ENCODE data around the gene AP5M1.

AP5M1 gene

DNA sequence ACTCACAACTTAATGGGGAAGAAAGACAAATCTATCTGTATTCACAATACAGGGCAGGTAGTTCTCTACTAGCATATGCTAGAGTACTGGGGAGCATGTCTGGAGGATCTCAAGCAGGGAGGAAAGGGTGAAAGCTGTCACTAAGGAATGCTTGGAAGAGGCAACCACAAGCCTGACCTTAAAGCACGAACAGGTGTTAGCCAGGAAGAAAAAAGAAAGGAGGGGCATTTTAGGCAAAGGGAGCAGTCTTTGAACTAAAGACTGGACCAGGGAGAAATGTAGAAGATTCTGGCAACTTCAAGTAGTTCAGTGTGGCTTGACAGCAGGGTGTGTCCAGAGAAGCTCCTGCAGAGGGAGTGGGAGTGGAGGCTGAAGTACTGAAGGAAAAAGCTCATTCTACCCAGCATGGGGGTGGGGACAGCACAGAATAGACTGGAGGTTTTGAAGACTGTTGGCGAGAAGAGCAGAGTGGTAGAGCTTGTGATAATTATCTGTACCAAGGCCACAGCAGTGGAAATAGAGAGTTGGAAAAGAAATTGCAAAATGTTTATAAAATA is 50.9 kb downstream of the AP5M1 start:
- ATAC-seq, result no peak
- TF ChIP-seq, protein P1, sequence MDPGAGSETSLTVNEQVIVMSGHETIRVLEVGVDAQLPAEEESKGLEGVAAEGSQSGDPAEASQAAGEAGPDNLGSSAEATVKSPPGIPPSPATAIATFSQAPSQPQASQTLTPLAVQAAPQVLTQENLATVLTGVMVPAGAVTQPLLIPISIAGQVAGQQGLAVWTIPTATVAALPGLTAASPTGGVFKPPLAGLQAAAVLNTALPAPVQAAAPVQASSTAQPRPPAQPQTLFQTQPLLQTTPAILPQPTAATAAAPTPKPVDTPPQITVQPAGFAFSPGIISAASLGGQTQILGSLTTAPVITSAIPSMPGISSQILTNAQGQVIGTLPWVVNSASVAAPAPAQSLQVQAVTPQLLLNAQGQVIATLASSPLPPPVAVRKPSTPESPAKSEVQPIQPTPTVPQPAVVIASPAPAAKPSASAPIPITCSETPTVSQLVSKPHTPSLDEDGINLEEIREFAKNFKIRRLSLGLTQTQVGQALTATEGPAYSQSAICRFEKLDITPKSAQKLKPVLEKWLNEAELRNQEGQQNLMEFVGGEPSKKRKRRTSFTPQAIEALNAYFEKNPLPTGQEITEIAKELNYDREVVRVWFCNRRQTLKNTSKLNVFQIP (CRISPR knock-in tag; IDR thresholded peaks at IDR 0.05; ENCODE audit: borderline replicate concordance, low read depth), result no peak
- TF ChIP-seq, protein P2, sequence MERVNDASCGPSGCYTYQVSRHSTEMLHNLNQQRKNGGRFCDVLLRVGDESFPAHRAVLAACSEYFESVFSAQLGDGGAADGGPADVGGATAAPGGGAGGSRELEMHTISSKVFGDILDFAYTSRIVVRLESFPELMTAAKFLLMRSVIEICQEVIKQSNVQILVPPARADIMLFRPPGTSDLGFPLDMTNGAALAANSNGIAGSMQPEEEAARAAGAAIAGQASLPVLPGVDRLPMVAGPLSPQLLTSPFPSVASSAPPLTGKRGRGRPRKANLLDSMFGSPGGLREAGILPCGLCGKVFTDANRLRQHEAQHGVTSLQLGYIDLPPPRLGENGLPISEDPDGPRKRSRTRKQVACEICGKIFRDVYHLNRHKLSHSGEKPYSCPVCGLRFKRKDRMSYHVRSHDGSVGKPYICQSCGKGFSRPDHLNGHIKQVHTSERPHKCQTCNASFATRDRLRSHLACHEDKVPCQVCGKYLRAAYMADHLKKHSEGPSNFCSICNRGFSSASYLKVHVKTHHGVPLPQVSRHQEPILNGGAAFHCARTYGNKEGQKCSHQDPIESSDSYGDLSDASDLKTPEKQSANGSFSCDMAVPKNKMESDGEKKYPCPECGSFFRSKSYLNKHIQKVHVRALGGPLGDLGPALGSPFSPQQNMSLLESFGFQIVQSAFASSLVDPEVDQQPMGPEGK (CRISPR knock-in tag; IDR thresholded peaks at IDR 0.05; ENCODE audit: borderline replicate concordance), result no peak
- TF ChIP-seq ARNTL (CRISPR knock-in tag; IDR thresholded peaks at IDR 0.05; ENCODE audit: borderline replicate concordance, low read depth) (no peak), SNAI2 (CRISPR knock-in tag; IDR thresholded peaks at IDR 0.05) (no peak), OSR1 (CRISPR knock-in tag; IDR thresholded peaks at IDR 0.05) (no peak), PPARA (CRISPR knock-in tag; IDR thresholded peaks at IDR 0.05; ENCODE audit: borderline replicate concordance) (no peak), CREB5 (CRISPR knock-in tag; IDR thresholded peaks at IDR 0.05; ENCODE audit: low read depth) (no peak), ISL1 (CRISPR knock-in tag; IDR thresholded peaks at IDR 0.05) (no peak), ZC3H10 (CRISPR knock-in tag; IDR thresholded peaks at IDR 0.05) (no peak)
- TF ChIP-seq, protein P3, sequence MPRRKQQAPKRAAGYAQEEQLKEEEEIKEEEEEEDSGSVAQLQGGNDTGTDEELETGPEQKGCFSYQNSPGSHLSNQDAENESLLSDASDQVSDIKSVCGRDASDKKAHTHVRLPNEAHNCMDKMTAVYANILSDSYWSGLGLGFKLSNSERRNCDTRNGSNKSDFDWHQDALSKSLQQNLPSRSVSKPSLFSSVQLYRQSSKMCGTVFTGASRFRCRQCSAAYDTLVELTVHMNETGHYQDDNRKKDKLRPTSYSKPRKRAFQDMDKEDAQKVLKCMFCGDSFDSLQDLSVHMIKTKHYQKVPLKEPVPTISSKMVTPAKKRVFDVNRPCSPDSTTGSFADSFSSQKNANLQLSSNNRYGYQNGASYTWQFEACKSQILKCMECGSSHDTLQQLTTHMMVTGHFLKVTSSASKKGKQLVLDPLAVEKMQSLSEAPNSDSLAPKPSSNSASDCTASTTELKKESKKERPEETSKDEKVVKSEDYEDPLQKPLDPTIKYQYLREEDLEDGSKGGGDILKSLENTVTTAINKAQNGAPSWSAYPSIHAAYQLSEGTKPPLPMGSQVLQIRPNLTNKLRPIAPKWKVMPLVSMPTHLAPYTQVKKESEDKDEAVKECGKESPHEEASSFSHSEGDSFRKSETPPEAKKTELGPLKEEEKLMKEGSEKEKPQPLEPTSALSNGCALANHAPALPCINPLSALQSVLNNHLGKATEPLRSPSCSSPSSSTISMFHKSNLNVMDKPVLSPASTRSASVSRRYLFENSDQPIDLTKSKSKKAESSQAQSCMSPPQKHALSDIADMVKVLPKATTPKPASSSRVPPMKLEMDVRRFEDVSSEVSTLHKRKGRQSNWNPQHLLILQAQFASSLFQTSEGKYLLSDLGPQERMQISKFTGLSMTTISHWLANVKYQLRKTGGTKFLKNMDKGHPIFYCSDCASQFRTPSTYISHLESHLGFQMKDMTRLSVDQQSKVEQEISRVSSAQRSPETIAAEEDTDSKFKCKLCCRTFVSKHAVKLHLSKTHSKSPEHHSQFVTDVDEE (CRISPR knock-in tag; IDR thresholded peaks at IDR 0.05), result no peak

DNA sequence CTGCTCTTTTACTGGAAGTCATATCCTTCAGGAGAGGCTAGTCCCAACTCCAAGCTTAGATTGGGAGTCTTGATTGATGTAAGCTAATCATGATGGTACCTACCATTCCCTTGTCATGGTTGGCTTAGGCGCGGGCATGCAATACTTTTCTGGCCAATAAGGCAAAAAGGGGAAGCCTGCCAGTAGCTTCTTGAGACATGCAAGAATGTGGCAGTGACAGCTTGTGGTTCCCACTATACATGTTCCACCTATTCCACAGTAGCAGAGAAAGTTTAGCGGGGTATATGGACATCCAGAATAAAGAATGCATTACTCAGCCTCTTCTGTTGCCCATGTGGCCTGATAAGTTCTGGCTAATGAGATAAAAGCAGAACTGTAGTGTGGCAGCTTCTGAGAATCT is 55.0 kb downstream of the AP5M1 start:
- TF ChIP-seq ZFP30 (CRISPR knock-in tag; IDR thresholded peaks at IDR 0.05) (no peak), ZNF70 (CRISPR knock-in tag; IDR thresholded peaks at IDR 0.05) (no peak), RARB (CRISPR knock-in tag; IDR thresholded peaks at IDR 0.05) (no peak), ZC3H10 (CRISPR knock-in tag; IDR thresholded peaks at IDR 0.05) (no peak), ZFP3 (CRISPR knock-in tag; IDR thresholded peaks at IDR 0.05) (no peak), ARNTL (CRISPR knock-in tag; IDR thresholded peaks at IDR 0.05; ENCODE audit: borderline replicate concordance, low read depth) (no peak), CSDC2 (CRISPR knock-in tag; IDR thresholded peaks at IDR 0.05) (no peak), SNAI2 (CRISPR knock-in tag; IDR thresholded peaks at IDR 0.05) (no peak)
- TF ChIP-seq, protein P4, sequence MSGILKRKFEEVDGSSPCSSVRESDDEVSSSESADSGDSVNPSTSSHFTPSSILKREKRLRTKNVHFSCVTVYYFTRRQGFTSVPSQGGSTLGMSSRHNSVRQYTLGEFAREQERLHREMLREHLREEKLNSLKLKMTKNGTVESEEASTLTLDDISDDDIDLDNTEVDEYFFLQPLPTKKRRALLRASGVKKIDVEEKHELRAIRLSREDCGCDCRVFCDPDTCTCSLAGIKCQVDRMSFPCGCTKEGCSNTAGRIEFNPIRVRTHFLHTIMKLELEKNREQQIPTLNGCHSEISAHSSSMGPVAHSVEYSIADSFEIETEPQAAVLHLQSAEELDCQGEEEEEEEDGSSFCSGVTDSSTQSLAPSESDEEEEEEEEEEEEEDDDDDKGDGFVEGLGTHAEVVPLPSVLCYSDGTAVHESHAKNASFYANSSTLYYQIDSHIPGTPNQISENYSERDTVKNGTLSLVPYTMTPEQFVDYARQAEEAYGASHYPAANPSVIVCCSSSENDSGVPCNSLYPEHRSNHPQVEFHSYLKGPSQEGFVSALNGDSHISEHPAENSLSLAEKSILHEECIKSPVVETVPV (CRISPR knock-in tag; IDR thresholded peaks at IDR 0.05), result no peak
- TF ChIP-seq, protein P2 (CRISPR knock-in tag; IDR thresholded peaks at IDR 0.05; ENCODE audit: borderline replicate concordance), result no peak
- TF ChIP-seq, protein P1 (CRISPR knock-in tag; IDR thresholded peaks at IDR 0.05; ENCODE audit: borderline replicate concordance, low read depth), result no peak
- no peak for ATAC-seq

All from SK-N-SH treated with all-trans-retinoic acid at 6 μM for 48 hours (cell line).